Karpas-422 (cell line): Measurements from ENCODE around the gene TMEM108. TPM values are rescaled to one million over a fixed set of nuclear protein-coding genes. Genes with fewer than 3 reads are reported as not detected.

ENCODE experiments used
- DNase-seq: peaks from one replicate; pipeline ENCODE4 v3.0.0-alpha.2; 2015
- H2AFZ ChIP-seq: fragments of 200-600 bp; sonication (generic); 2 replicates; pipeline ENCODE4 v1.6.1; 2014; ENCODE audit warnings: antibody characterized with exemption, low read length, mixed read lengths
- H3K27ac ChIP-seq: fragments of 200-600 bp; sonication (generic); 2 replicates; pipeline ENCODE4 v1.5.1; 2014; ENCODE audit warnings: mild to moderate bottlenecking, low read length, moderate library complexity
- H3K27me3 ChIP-seq: fragments of 200-600 bp; sonication (generic); 2 replicates; pipeline ENCODE4 v1.6.1; 2014; ENCODE audit warnings: low read length, mixed read lengths
- H3K36me3 ChIP-seq: fragments of 200-600 bp; sonication (generic); 2 replicates; pipeline ENCODE4 v1.6.1; 2014; ENCODE audit warnings: low read length, mixed read lengths; ENCODE audit not compliant: insufficient read depth
- H3K4me1 ChIP-seq: fragments of 200-600 bp; sonication (generic); 2 replicates; pipeline ENCODE4 v1.6.1; 2014; ENCODE audit warnings: mild to moderate bottlenecking, low read length, mixed read lengths
- H3K4me2 ChIP-seq: fragments of 200-600 bp; sonication (generic); 2 replicates; pipeline ENCODE4 v1.6.1; 2014; ENCODE audit warnings: low read length, low read depth, mild to moderate bottlenecking; ENCODE audit not compliant: poor library complexity, severe bottlenecking
- H3K4me3 ChIP-seq: fragments of 200-600 bp; sonication (generic); 2 replicates; pipeline ENCODE4 v1.5.1; 2014; ENCODE audit warnings: mild to moderate bottlenecking, antibody characterized with exemption, low read length, mixed read lengths
- H3K79me2 ChIP-seq: fragments of 200-600 bp; sonication (generic); 2 replicates; pipeline ENCODE4 v1.6.1; 2014; ENCODE audit warnings: mild to moderate bottlenecking, low read length, mixed read lengths
- H3K9ac ChIP-seq: fragments of 200-600 bp; sonication (generic); 2 replicates; pipeline ENCODE4 v1.6.0; 2014; ENCODE audit warnings: low read length
- H3K9me2 ChIP-seq: fragments of 200-600 bp; sonication (generic), shearing (Covaris generic); replicated peaks from 2 replicates; pipeline ENCODE4 v1.6.0; 2014; ENCODE audit warnings: mild to moderate bottlenecking, low read length, moderate library complexity; ENCODE audit not compliant: insufficient read depth
- H3K9me3 ChIP-seq: fragments of 300-700, 200-600 bp; sonication (generic); 2 replicates; pipeline ENCODE4 v1.6.1; 2014; ENCODE audit warnings: low read length, mixed read lengths
- H4K20me1 ChIP-seq: fragments of 200-600 bp; sonication (generic); 2 replicates; pipeline ENCODE4 v1.6.1; 2014; ENCODE audit warnings: mild to moderate bottlenecking, antibody characterized with exemption, low read length, low read depth; ENCODE audit not compliant: insufficient read depth
- total RNA-seq: library from RNA; depleted of rRNA; stranded (reverse); fragments of >200 nt; shearing (Covaris generic); gene quantifications from 2 replicates; pipeline ENCODE4 v1.2.3, GENCODE V29; 2014; ENCODE audit warnings: low replicate concordance

TMEM108 gene
- total RNA-seq, 1 experiment from 2014 or later: not detected

- no peak overlapping the region for H3K4me2 ChIP-seq
- no peaks in the 10 kb centered on the region for H3K27me3 ChIP-seq
- DNase-seq: no peak
Observed at GRCh38 chr3:133256787-133257483, 218.7 kb downstream of the TMEM108 start.

GRCh38 chr3:133258358-133258757 lies 220.2 kb downstream of the TMEM108 start:
- DNase-seq: no peak
- H3K27me3 ChIP-seq: no peaks in the 10 kb centered on the region

More at GRCh38 chr3:133256787-133257483, 218.7 kb downstream of the TMEM108 start:
- H4K20me1 ChIP-seq: no peaks in the 10 kb centered on the region
- H3K4me1 ChIP-seq: no peaks in the 10 kb centered on the region
- no peak overlapping the region for H2AFZ ChIP-seq
- no peaks in the 10 kb centered on the region for H3K9me3 ChIP-seq
- no peak overlapping the region for H3K4me3 ChIP-seq
- H3K9me2 ChIP-seq: no peaks in the 10 kb centered on the region
- no peaks in the 10 kb centered on the region for H3K79me2 ChIP-seq
- H3K27ac ChIP-seq: no peak overlapping the region
- no peaks in the 10 kb centered on the region for H3K36me3 ChIP-seq
- no peak overlapping the region for H3K9ac ChIP-seq

GRCh38 chr3:133259767-133260166 lies 221.6 kb downstream of the TMEM108 start:
- DNase-seq: no peak
- no peaks in the 10 kb centered on the region for H3K79me2 ChIP-seq
- H3K4me2 ChIP-seq: no peak overlapping the region
- H3K9ac ChIP-seq: no peak overlapping the region
- no peak overlapping the region for H2AFZ ChIP-seq
- H3K27ac ChIP-seq: no peak overlapping the region
- no peaks in the 10 kb centered on the region for H3K36me3 ChIP-seq
- no peaks in the 10 kb centered on the region for H4K20me1 ChIP-seq
- no peaks in the 10 kb centered on the region for H3K4me1 ChIP-seq
- no peaks in the 10 kb centered on the region for H3K27me3 ChIP-seq
- H3K9me3 ChIP-seq: no peaks in the 10 kb centered on the region
- H3K9me2 ChIP-seq: no peaks in the 10 kb centered on the region
- H3K4me3 ChIP-seq: no peak overlapping the region

More at GRCh38 chr3:133258358-133258757, 220.2 kb downstream of the TMEM108 start:
- Histone ChIP-seq H3K4me3 (no peak overlapping the region), H3K36me3 (no peaks in the 10 kb centered on the region), H3K9me2 (no peaks in the 10 kb centered on the region), H3K9ac (no peak overlapping the region), H4K20me1 (no peaks in the 10 kb centered on the region), H2AFZ (no peak overlapping the region), H3K27ac (no peak overlapping the region), H3K79me2 (no peaks in the 10 kb centered on the region), H3K9me3 (no peaks in the 10 kb centered on the region), H3K4me1 (no peaks in the 10 kb centered on the region), H3K4me2 (no peak overlapping the region)

- Histone ChIP-seq H3K9me3 (no peaks in the 10 kb centered on the region), H3K27ac (no peak overlapping the region), H2AFZ (no peak overlapping the region), H3K27me3 (no peaks in the 10 kb centered on the region), H3K4me2 (no peak overlapping the region), H3K9me2 (no peaks in the 10 kb centered on the region), H3K36me3 (no peaks in the 10 kb centered on the region), H3K4me1 (no peaks in the 10 kb centered on the region), H4K20me1 (no peaks in the 10 kb centered on the region), H3K79me2 (no peaks in the 10 kb centered on the region), H3K9ac (no peak overlapping the region), H3K4me3 (no peak overlapping the region)
- no peak for DNase-seq
Observed at GRCh38 chr3:133262333-133262732, 224.1 kb downstream of the TMEM108 start.

GRCh38 chr3:133264920-133265319 lies 226.7 kb downstream of the TMEM108 start:
- no peaks in the 10 kb centered on the region for H3K36me3 ChIP-seq
- no peak overlapping the region for H3K9ac ChIP-seq
- DNase-seq: no peak
- no peak overlapping the region for H3K4me3 ChIP-seq
- H3K27ac ChIP-seq: no peak overlapping the region
- H3K4me1 ChIP-seq: no peaks in the 10 kb centered on the region
- H3K79me2 ChIP-seq: no peaks in the 10 kb centered on the region
- H3K4me2 ChIP-seq: no peak overlapping the region
- H4K20me1 ChIP-seq: no peaks in the 10 kb centered on the region
- no peaks in the 10 kb centered on the region for H3K9me3 ChIP-seq
- no peaks in the 10 kb centered on the region for H3K9me2 ChIP-seq
- no peaks in the 10 kb centered on the region for H3K27me3 ChIP-seq
- no peak overlapping the region for H2AFZ ChIP-seq

GRCh38 chr3:133268726-133269134 lies 230.5 kb downstream of the TMEM108 start:
- Histone ChIP-seq H4K20me1 (no peaks in the 10 kb centered on the region), H3K36me3 (no peaks in the 10 kb centered on the region), H3K27ac (no peak overlapping the region), H3K9me2 (no peaks in the 10 kb centered on the region), H3K4me3 (no peak overlapping the region), H3K9me3 (no peaks in the 10 kb centered on the region), H3K4me2 (no peak overlapping the region), H3K4me1 (peaks cover under 1% of the 10 kb centered on the region; the same call in 1 of the 2 replicates), H3K9ac (no peak overlapping the region), H3K27me3 (no peaks in the 10 kb centered on the region), H2AFZ (no peak overlapping the region), H3K79me2 (no peaks in the 10 kb centered on the region)
- DNase-seq: no peak

- H3K79me2 ChIP-seq: no peaks in the 10 kb centered on the region
- H3K9ac ChIP-seq: no peak overlapping the region
- no peak overlapping the region for H3K4me2 ChIP-seq
- no peaks in the 10 kb centered on the region for H3K9me3 ChIP-seq
- no peak overlapping the region for H3K27ac ChIP-seq
- H4K20me1 ChIP-seq: no peaks in the 10 kb centered on the region
- no peak overlapping the region for H2AFZ ChIP-seq
- peaks cover 8% of the 10 kb centered on the region for H3K4me1 ChIP-seq
- no peaks in the 10 kb centered on the region for H3K27me3 ChIP-seq
- no peaks in the 10 kb centered on the region for H3K9me2 ChIP-seq
- no peaks in the 10 kb centered on the region for H3K36me3 ChIP-seq
- no peak for DNase-seq
- no peak overlapping the region for H3K4me3 ChIP-seq
Observed at GRCh38 chr3:133269393-133269792, 231.2 kb downstream of the TMEM108 start.

GRCh38 chr3:133270631-133271030 lies 232.4 kb downstream of the TMEM108 start:
- Histone ChIP-seq H3K4me1 (peaks cover 8% of the 10 kb centered on the region), H3K27me3 (no peaks in the 10 kb centered on the region), H3K9me3 (no peaks in the 10 kb centered on the region), H4K20me1 (no peaks in the 10 kb centered on the region), H3K36me3 (no peaks in the 10 kb centered on the region), H3K4me2 (no peak overlapping the region), H3K9me2 (no peaks in the 10 kb centered on the region), H3K27ac (no peak overlapping the region), H2AFZ (no peak overlapping the region), H3K79me2 (no peaks in the 10 kb centered on the region), H3K4me3 (no peak overlapping the region), H3K9ac (no peak overlapping the region)
- DNase-seq: no peak
